B cell (primary cell): ENCODE results near the gene DYTN. TPM values are rescaled to one million over a fixed set of nuclear protein-coding genes. Genes with fewer than 3 reads are reported as not detected.

Experiments
- ATAC-seq: fragments of 200-7000 bp; cut with Tn5 transposase; one replicate; pipeline ENCODE4 v1.10.0; 2021; ENCODE audit warnings: low read depth, mild to moderate bottlenecking, moderate number of reproducible peaks, moderate library complexity
- CTCF ChIA-PET: fragments of 350-600 bp; sonication (Branson Sonifier 250); formaldehyde crosslinking; loops from one replicate; lab custom pipeline; 2021; ENCODE audit warnings: antibody characterized with exemption, inconsistent platforms; lab: Charles Lee
- POLR2A ChIA-PET: fragments of 350-600 bp; sonication (Branson Sonifier 250); formaldehyde crosslinking; loops from one replicate; lab custom pipeline; 2021; ENCODE audit warnings: antibody characterized with exemption; lab: Charles Lee
- DNase-seq: peaks from one replicate; pipeline ENCODE4 v3.0.0; 2013
- H2AFZ ChIP-seq: 2 replicates; pipeline ENCODE4 v1.6.1; 2012; ENCODE audit warnings: mild to moderate bottlenecking, low read depth, low read length; ENCODE audit not compliant: insufficient read depth, poor library complexity, severe bottlenecking
- H3K27ac ChIP-seq, 2 donors: 1 replicate in 1 of 2; 2 replicates in 1 of 2; pipeline ENCODE4 v1.5.1; 2012 to 2013; ENCODE audit warnings: low read length in 2 of 2, mild to moderate bottlenecking in 2 of 2, moderate library complexity in 1 of 2
- H3K27me3 ChIP-seq, 4 experiments: fragments of 200-600 bp in 1 of 4; sonication (generic) in 1 of 4; replicated peaks in 1 of 4; 1 replicate in 2 of 4; 2 replicates in 2 of 4; pipeline versions ENCODE4 v1.6.1 to v1.7.0; 2013 to 2016; ENCODE audit warnings: low read length in 3 of 4, mild to moderate bottlenecking in 2 of 4, mixed read lengths in 1 of 4, moderate library complexity in 1 of 4; ENCODE audit not compliant: insufficient read depth in 4 of 4, control insufficient read depth in 3 of 4; ENCODE audit errors: control extremely low read depth in 1 of 4
- H3K36me3 ChIP-seq, 2 experiments: replicated peaks in 1 of 2; 1 replicate in 1 of 2; 2 replicates in 1 of 2; pipeline versions ENCODE4 v1.6.1 to v1.7.1; 2013; ENCODE audit warnings: low read length in 1 of 2; ENCODE audit not compliant: insufficient read depth in 2 of 2, control insufficient read depth in 1 of 2; ENCODE audit errors: control extremely low read depth in 1 of 2, extremely low read depth in 1 of 2
- H3K4me1 ChIP-seq, 2 donors: fragments of 200-600 bp in 1 of 2; sonication (generic) in 1 of 2; 1 replicate in 1 of 2; 2 replicates in 1 of 2; pipeline versions ENCODE4 v1.5.1 to v1.6.1; 2013 to 2017; ENCODE audit warnings: low read length in 2 of 2; ENCODE audit not compliant: control insufficient read depth in 2 of 2, insufficient read depth in 2 of 2
- H3K4me2 ChIP-seq: replicated peaks from 2 replicates; pipeline ENCODE3; 2012; ENCODE audit warnings: mild to moderate bottlenecking, low read depth, low read length; ENCODE audit not compliant: poor library complexity, severe bottlenecking
- H3K4me3 ChIP-seq, 5 experiments: fragments of 200-600 bp in 1 of 5; sonication (generic) in 1 of 5; 1 replicate in 3 of 5; 2 replicates in 2 of 5; pipeline versions ENCODE4 v1.5.1 to v1.7.0; 2011 to 2016; ENCODE audit warnings: low read length in 4 of 5, mild to moderate bottlenecking in 4 of 5, low read depth in 2 of 5, control low read depth in 1 of 5, moderate library complexity in 1 of 5; ENCODE audit not compliant: insufficient read depth in 1 of 5; ENCODE audit errors: control extremely low read depth in 1 of 5, extremely low read depth in 1 of 5
- H3K79me2 ChIP-seq: fragments of 200-600 bp; sonication (generic); one replicate; pipeline ENCODE4 v1.6.0; 2016; ENCODE audit warnings: low read length; ENCODE audit not compliant: control insufficient read depth, insufficient read depth
- H3K9ac ChIP-seq: fragments of 200-600 bp; sonication (generic); 2 replicates; pipeline ENCODE4 v1.6.1; 2017; ENCODE audit warnings: mild to moderate bottlenecking, low read length, moderate library complexity
- H3K9me3 ChIP-seq, 3 donors: one replicate each; pipeline versions ENCODE4 v1.6.1 to v1.7.1; 2013; ENCODE audit warnings: low read length in 2 of 3; ENCODE audit not compliant: control insufficient read depth in 2 of 3, insufficient read depth in 1 of 3; ENCODE audit errors: control extremely low read depth in 1 of 3
- H4K20me1 ChIP-seq: 2 replicates; pipeline ENCODE4 v1.6.0; 2012; ENCODE audit warnings: mild to moderate bottlenecking, low read length; ENCODE audit not compliant: insufficient read depth, control insufficient read depth, poor library complexity, severe bottlenecking
- H3K27ac Mint-ChIP-seq: one replicate; pipeline ENCODE4 v1.8.0; 2021; ENCODE audit warnings: mixed read lengths
- H3K27me3 Mint-ChIP-seq: one replicate; pipeline ENCODE4 v1.8.0; 2021; ENCODE audit warnings: mixed read lengths
- H3K4me1 Mint-ChIP-seq: one replicate; pipeline ENCODE4 v1.8.0; 2021; ENCODE audit warnings: mixed read lengths
- H3K4me3 Mint-ChIP-seq: one replicate; pipeline ENCODE4 v1.8.0; 2021; ENCODE audit warnings: mixed read lengths
- H3K9me3 Mint-ChIP-seq: one replicate; pipeline ENCODE4 v1.8.0; 2022; ENCODE audit warnings: mixed read lengths; ENCODE audit not compliant: insufficient read depth
- CTCF ChIP-seq: fragments of 200-600 bp; IDR thresholded peaks from one replicate; pipeline ENCODE4 v1.8.0; 2022; ENCODE audit warnings: antibody characterized with exemption, mild to moderate bottlenecking
- EZH2 ChIP-seq: IDR thresholded peaks from 2 replicates; pipeline ENCODE4 v1.6.1; 2012; ENCODE audit warnings: borderline replicate concordance, low read depth, mild to moderate bottlenecking, moderate library complexity, low read length; ENCODE audit not compliant: insufficient read depth, poor library complexity, severe bottlenecking
- WGBS: methylation state at CpG from one replicate; pipeline ENCODE4 v1.1.5; 2013; ENCODE audit warnings: missing lambda C conversion rate; ENCODE audit not compliant: insufficient coverage; 5-methylcytosine and 5-hydroxymethylcytosine counted together
- intact Hi-C: fragments of 100-400 bp; cut with micrococcal nuclease; formaldehyde crosslinking; loops from one replicate; pipeline ENCODE4 v1.10.0; 2022
- polyA plus RNA-seq: library from polyadenylated mRNA; depleted of rRNA; stranded (reverse); fragments of >200 nt; gene quantifications from 2 replicates; pipeline ENCODE4 v1.2.3, GENCODE V29; 2012
- total RNA-seq, 2 donors: library from RNA; stranded (reverse); fragments of 120-200 nt in 1 of 2; gene quantifications; 1 replicate in 1 of 2; 2 replicates in 1 of 2; pipeline versions ENCODE4 v1.2.3 to v1.2.4, GENCODE V29; 2013 to 2022

DYTN gene
- total and polyA plus RNA-seq, 2 donors (not counting 1 experiment from before 2014, with no cell fraction given): not detected

GRCh38 chr2:206707164-206707701, 11.0 kb downstream of the DYTN start:
- Histone ChIP-seq H3K4me3 (no peak overlapping the region), H3K4me1 (no peaks in the 10 kb centered on the region), H3K4me2 (no peak overlapping the region), H4K20me1 (no peaks in the 10 kb centered on the region), H3K36me3 (no peaks in the 10 kb centered on the region), H3K79me2 (no peaks in the 10 kb centered on the region), H2AFZ (no peak overlapping the region), H3K27ac (no peak overlapping the region), H3K9ac (no peak overlapping the region), H3K9me3 (no peaks in the 10 kb centered on the region), H3K27me3 (peaks cover 0 to 3% (median 0%) of the 10 kb centered on the region in 4 experiments)
- Mint-ChIP-seq H3K4me1 (no peaks in the 10 kb centered on the region), H3K27me3 (peaks cover 32% of the 10 kb centered on the region), H3K9me3 (no peaks in the 10 kb centered on the region), H3K4me3 (no peak overlapping the region), H3K27ac (no peak overlapping the region)
- ChIA-PET CTCF (no interaction called here), POLR2A (no interaction called here)
- intact Hi-C loops: no loop called here
- ATAC-seq (no peak), DNase-seq (no peak)
- 92% methylated on average over 7 of the region's 10 CpGs for WGBS
- TF ChIP-seq EZH2 (no peak), CTCF (no peak)

GRCh38 chr2:206701952-206702605, 16.1 kb downstream of the DYTN start:
- no peaks in the 10 kb centered on the region for H3K4me1 Mint-ChIP-seq
- H3K9me3 ChIP-seq: no peaks in the 10 kb centered on the region
- DNase-seq: no peak
- TF ChIP-seq EZH2 (no peak), CTCF (no peak)
- no peaks in the 10 kb centered on the region for H3K79me2 ChIP-seq
- H3K4me3 ChIP-seq: no peak overlapping the region
- no peaks in the 10 kb centered on the region for H3K36me3 ChIP-seq
- ChIA-PET CTCF (no interaction called here), POLR2A (no interaction called here)
- peaks cover 0 to 12% (median 3%) of the 10 kb centered on the region in 4 experiments for H3K27me3 ChIP-seq
- no peak overlapping the region for H3K27ac ChIP-seq
- no peak for ATAC-seq
- H3K9ac ChIP-seq: no peak overlapping the region
- intact Hi-C loops: no loop called here
- WGBS: 88% methylated on average over 6 of the region's 8 CpGs
- no peak overlapping the region for H2AFZ ChIP-seq
- H3K4me3 Mint-ChIP-seq: no peak overlapping the region
- H3K4me2 ChIP-seq: no peak overlapping the region
- H4K20me1 ChIP-seq: no peaks in the 10 kb centered on the region
- H3K27ac Mint-ChIP-seq: no peak overlapping the region
- peaks cover 45% of the 10 kb centered on the region for H3K27me3 Mint-ChIP-seq
- H3K4me1 ChIP-seq: peaks cover 0 to 4% of the 10 kb centered on the region in 2 donors
- H3K9me3 Mint-ChIP-seq: no peaks in the 10 kb centered on the region
